Astrocyte (in vitro differentiated cells and primary cell): ENCODE data around the gene COG5. TPM values are rescaled to one million over a fixed set of nuclear protein-coding genes. Genes with fewer than 3 reads are reported as not detected.

ENCODE experiments used
- DNase-seq: peaks from one replicate; pipeline ENCODE4 v3.0.0-alpha.2; 2010; ENCODE audit warnings: low read depth
- FAIRE-seq: peaks from 2 replicates; lab custom pipeline; 2011; peaks lifted over from hg19 to GRCh38; lab: Jason Lieb, UNC
- H2AFZ ChIP-seq: 2 replicates; pipeline ENCODE4 v1.6.0; 2012; ENCODE audit warnings: low read depth, low read length, inconsistent platforms
- H3K27ac ChIP-seq: 2 replicates; pipeline ENCODE4 v1.5.1; 2011; ENCODE audit warnings: low read depth, low read length, inconsistent platforms
- H3K27me3 ChIP-seq: 2 replicates; pipeline ENCODE4 v1.6.0; 2011; ENCODE audit warnings: low read length, inconsistent platforms; ENCODE audit not compliant: insufficient read depth
- H3K36me3 ChIP-seq: 2 replicates; pipeline ENCODE4 v1.5.1; 2011; ENCODE audit warnings: low read length, inconsistent platforms; ENCODE audit not compliant: insufficient read depth
- H3K4me1 ChIP-seq: 2 replicates; pipeline ENCODE4 v1.5.1; 2011; ENCODE audit warnings: low read length, inconsistent platforms; ENCODE audit not compliant: insufficient read depth
- H3K4me2 ChIP-seq: 2 replicates; pipeline ENCODE4 v1.6.0; 2012; ENCODE audit warnings: low read length, inconsistent platforms
- H3K4me3 ChIP-seq: 2 replicates; pipeline ENCODE4 v1.5.1; 2011; ENCODE audit warnings: low read depth, mild to moderate bottlenecking, low read length, inconsistent platforms; ENCODE audit not compliant: insufficient read depth
- H3K79me2 ChIP-seq: 2 replicates; pipeline ENCODE4 v1.6.0; 2012; ENCODE audit warnings: mild to moderate bottlenecking, low read length, inconsistent platforms; ENCODE audit not compliant: insufficient read depth
- H3K9ac ChIP-seq: 2 replicates; pipeline ENCODE4 v1.6.0; 2012; ENCODE audit warnings: mild to moderate bottlenecking, low read length, inconsistent platforms
- H3K9me3 ChIP-seq: 2 replicates; pipeline ENCODE4 v1.5.1; 2012; ENCODE audit warnings: low read depth, mild to moderate bottlenecking, low read length, inconsistent platforms; ENCODE audit not compliant: insufficient read depth
- H4K20me1 ChIP-seq: 2 replicates; pipeline ENCODE4 v1.6.0; 2012; ENCODE audit warnings: low read length, inconsistent platforms; ENCODE audit not compliant: insufficient read depth
- H3K27ac Mint-ChIP-seq: one replicate; pipeline ENCODE4 v1.8.0; 2021; ENCODE audit warnings: mild to moderate bottlenecking, mixed read lengths; ENCODE audit not compliant: unreplicated experiment
- H3K27me3 Mint-ChIP-seq: one replicate; pipeline ENCODE4 v1.8.0; 2021; ENCODE audit warnings: low read depth, mixed read lengths; ENCODE audit not compliant: unreplicated experiment
- H3K36me3 Mint-ChIP-seq: one replicate; pipeline ENCODE4 v1.8.0; 2021; ENCODE audit warnings: low read depth, mixed read lengths; ENCODE audit not compliant: unreplicated experiment
- H3K4me1 Mint-ChIP-seq: one replicate; pipeline ENCODE4 v1.8.0; 2021; ENCODE audit warnings: low read depth, mixed read lengths; ENCODE audit not compliant: unreplicated experiment
- H3K4me3 Mint-ChIP-seq: one replicate; pipeline ENCODE4 v1.8.0; 2021; ENCODE audit warnings: mild to moderate bottlenecking, moderate library complexity, mixed read lengths; ENCODE audit not compliant: unreplicated experiment
- H3K9me3 Mint-ChIP-seq: one replicate; pipeline ENCODE4 v1.8.0; 2021; ENCODE audit warnings: mild to moderate bottlenecking, mixed read lengths; ENCODE audit not compliant: unreplicated experiment
- EZH2 ChIP-seq: IDR thresholded peaks from 2 replicates; pipeline ENCODE4 v1.6.1; 2012; ENCODE audit warnings: mild to moderate bottlenecking, low read length, inconsistent platforms; ENCODE audit not compliant: insufficient read depth
- total RNA-seq: library from RNA; stranded (reverse); gene quantifications from 2 replicates; pipeline ENCODE4 v1.2.1, GENCODE V29; 2021
- TF ChIP-seq, protein P1 (sequence below): IDR thresholded peaks from 2 replicates; pipeline ENCODE4 v1.5.1; 2011; ENCODE audit warnings: low read depth, mild to moderate bottlenecking, inconsistent platforms, low read length, moderate library complexity; ENCODE audit not compliant: insufficient read depth

The COG5 gene
- total RNA-seq, 1 donor from 2014 or later = 57.1 TPM

GRCh38 chr7:107408349-107408748 is 155.4 kb downstream of the COG5 start:
- Histone ChIP-seq H3K4me3 (no peak overlapping the region), H3K27ac (no peak overlapping the region), H4K20me1 (no peaks in the 10 kb centered on the region), H3K4me2 (no peak overlapping the region), H3K79me2 (no peaks in the 10 kb centered on the region), H3K36me3 (peaks cover 6% of the 10 kb centered on the region), H3K9ac (no peak overlapping the region), H3K27me3 (no peaks in the 10 kb centered on the region), H3K9me3 (no peaks in the 10 kb centered on the region), H2AFZ (no peak overlapping the region), H3K4me1 (no peaks in the 10 kb centered on the region)
- no peak for FAIRE-seq
- no peaks in the 10 kb centered on the region for H3K27me3 Mint-ChIP-seq
- no peak for TF ChIP-seq EZH2
- TF ChIP-seq, protein P1, sequence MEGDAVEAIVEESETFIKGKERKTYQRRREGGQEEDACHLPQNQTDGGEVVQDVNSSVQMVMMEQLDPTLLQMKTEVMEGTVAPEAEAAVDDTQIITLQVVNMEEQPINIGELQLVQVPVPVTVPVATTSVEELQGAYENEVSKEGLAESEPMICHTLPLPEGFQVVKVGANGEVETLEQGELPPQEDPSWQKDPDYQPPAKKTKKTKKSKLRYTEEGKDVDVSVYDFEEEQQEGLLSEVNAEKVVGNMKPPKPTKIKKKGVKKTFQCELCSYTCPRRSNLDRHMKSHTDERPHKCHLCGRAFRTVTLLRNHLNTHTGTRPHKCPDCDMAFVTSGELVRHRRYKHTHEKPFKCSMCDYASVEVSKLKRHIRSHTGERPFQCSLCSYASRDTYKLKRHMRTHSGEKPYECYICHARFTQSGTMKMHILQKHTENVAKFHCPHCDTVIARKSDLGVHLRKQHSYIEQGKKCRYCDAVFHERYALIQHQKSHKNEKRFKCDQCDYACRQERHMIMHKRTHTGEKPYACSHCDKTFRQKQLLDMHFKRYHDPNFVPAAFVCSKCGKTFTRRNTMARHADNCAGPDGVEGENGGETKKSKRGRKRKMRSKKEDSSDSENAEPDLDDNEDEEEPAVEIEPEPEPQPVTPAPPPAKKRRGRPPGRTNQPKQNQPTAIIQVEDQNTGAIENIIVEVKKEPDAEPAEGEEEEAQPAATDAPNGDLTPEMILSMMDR = no peak
- no peak overlapping the region for H3K27ac Mint-ChIP-seq
- peaks cover 4% of the 10 kb centered on the region for H3K4me1 Mint-ChIP-seq
- no peak overlapping the region for H3K4me3 Mint-ChIP-seq
- peaks cover 9% of the 10 kb centered on the region for H3K36me3 Mint-ChIP-seq
- H3K9me3 Mint-ChIP-seq = no peaks in the 10 kb centered on the region
- DNase-seq = no peak

DNA sequence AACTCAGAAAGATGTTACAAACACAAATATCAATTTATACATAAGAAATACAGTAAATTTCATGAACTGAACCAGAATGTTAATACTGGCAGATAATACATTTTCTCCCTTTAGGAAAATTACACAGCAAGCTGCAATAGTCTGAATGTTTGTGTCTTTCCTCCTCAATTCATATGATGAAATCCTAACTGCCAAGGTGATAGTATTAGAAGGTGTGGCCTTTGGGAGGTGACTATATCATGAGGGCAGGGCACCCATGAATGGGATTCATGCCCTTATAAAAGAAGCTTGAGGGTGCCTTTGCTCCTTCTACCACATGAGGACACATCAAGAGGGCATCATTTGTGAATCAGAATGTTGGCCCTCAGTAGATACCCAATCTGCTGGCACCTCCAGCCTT is 158.2 kb downstream of the COG5 start:
- Histone ChIP-seq H3K27me3 (no peaks in the 10 kb centered on the region), H3K36me3 (peaks cover under 1% of the 10 kb centered on the region), H4K20me1 (no peaks in the 10 kb centered on the region), H3K4me2 (no peak overlapping the region), H2AFZ (no peak overlapping the region), H3K9me3 (no peaks in the 10 kb centered on the region), H3K4me3 (no peak overlapping the region), H3K9ac (no peak overlapping the region), H3K79me2 (no peaks in the 10 kb centered on the region), H3K4me1 (no peaks in the 10 kb centered on the region), H3K27ac (no peak overlapping the region)
- Mint-ChIP-seq H3K9me3 (no peaks in the 10 kb centered on the region), H3K4me3 (no peak overlapping the region), H3K36me3 (peaks cover 6% of the 10 kb centered on the region), H3K4me1 (peaks cover 4% of the 10 kb centered on the region), H3K27ac (no peak overlapping the region), H3K27me3 (no peaks in the 10 kb centered on the region)
- FAIRE-seq = peak; percentile 32
- DNase-seq = no peak
- TF ChIP-seq, protein P1 = no peak
- no peak for TF ChIP-seq EZH2

GRCh38 chr7:107404740-107405537 is 158.8 kb downstream of the COG5 start:
- no peaks in the 10 kb centered on the region for H3K9me3 ChIP-seq
- H3K27ac Mint-ChIP-seq = no peak overlapping the region
- H3K4me2 ChIP-seq = no peak overlapping the region
- H4K20me1 ChIP-seq = no peaks in the 10 kb centered on the region
- no peak overlapping the region for H3K4me3 Mint-ChIP-seq
- no peaks in the 10 kb centered on the region for H3K79me2 ChIP-seq
- TF ChIP-seq EZH2 = no peak
- TF ChIP-seq, protein P1 = no peak
- no peak for DNase-seq
- no peaks in the 10 kb centered on the region for H3K27me3 ChIP-seq
- no peaks in the 10 kb centered on the region for H3K9me3 Mint-ChIP-seq
- peaks cover 4% of the 10 kb centered on the region for H3K4me1 Mint-ChIP-seq
- H3K36me3 Mint-ChIP-seq = peaks cover 3% of the 10 kb centered on the region
- no peaks in the 10 kb centered on the region for H3K27me3 Mint-ChIP-seq
- no peak overlapping the region for H2AFZ ChIP-seq
- no peaks in the 10 kb centered on the region for H3K4me1 ChIP-seq
- FAIRE-seq = no peak
- no peak overlapping the region for H3K4me3 ChIP-seq
- H3K9ac ChIP-seq = no peak overlapping the region
- H3K36me3 ChIP-seq = no peaks in the 10 kb centered on the region
- H3K27ac ChIP-seq = no peak overlapping the region
